Neural cell (in vitro differentiated cells): ENCODE data around the gene CHCHD3. TPM values are rescaled to one million over a fixed set of nuclear protein-coding genes. Genes with fewer than 3 reads are reported as not detected.

Source experiments
- H2AFZ ChIP-seq: fragments of 200-600, 300-800 bp; sonication (generic), shearing (Covaris generic); 2 replicates; pipeline ENCODE4 v1.6.0; 2014; ENCODE audit warnings: low read depth, mild to moderate bottlenecking, antibody characterized with exemption, low read length, moderate library complexity
- H3F3A ChIP-seq: fragments of 200-600 bp; shearing (Covaris generic); 2 replicates; pipeline ENCODE4 v1.6.1; 2016; ENCODE audit warnings: mild to moderate bottlenecking, moderate library complexity, mixed read lengths, antibody characterized with exemption, low read length; ENCODE audit not compliant: insufficient read depth, poor library complexity, severe bottlenecking
- H3K27ac ChIP-seq: fragments of 200-600, 300-800 bp; sonication (generic), shearing (Covaris generic); 2 replicates; pipeline ENCODE4 v1.5.1; 2014; ENCODE audit warnings: mild to moderate bottlenecking, low read length, moderate library complexity
- H3K27me3 ChIP-seq: fragments of 300-800, 200-600 bp; sonication (generic), shearing (Covaris generic); 2 replicates; pipeline ENCODE4 v1.6.0; 2014; ENCODE audit warnings: mild to moderate bottlenecking, low read depth, low read length, moderate library complexity; ENCODE audit not compliant: insufficient read depth
- H3K36me3 ChIP-seq: fragments of 300-800, 200-600 bp; sonication (generic), shearing (Covaris generic); 2 replicates; pipeline ENCODE4 v1.5.1; 2014; ENCODE audit warnings: mild to moderate bottlenecking, antibody characterized with exemption, low read length, moderate library complexity; ENCODE audit not compliant: insufficient read depth
- H3K4me2 ChIP-seq: fragments of 300-800, 200-600 bp; sonication (generic), shearing (Covaris generic); 2 replicates; pipeline ENCODE4 v1.6.0; 2014; ENCODE audit warnings: mild to moderate bottlenecking, low read length
- H3K4me3 ChIP-seq: fragments of 300-800, 200-600 bp; sonication (generic), shearing (Covaris generic); 2 replicates; pipeline ENCODE4 v1.5.1; 2014; ENCODE audit warnings: mild to moderate bottlenecking, low read length, moderate library complexity
- H3K79me2 ChIP-seq: fragments of 200-600 bp; shearing (Covaris generic); replicated peaks from 2 replicates; pipeline ENCODE4 v1.6.0; 2014; ENCODE audit warnings: mild to moderate bottlenecking, low read length, moderate library complexity; ENCODE audit not compliant: insufficient read depth
- H3K9ac ChIP-seq: fragments of 300-800, 200-600 bp; sonication (generic), shearing (Covaris generic); 2 replicates; pipeline ENCODE4 v1.6.1; 2016; ENCODE audit warnings: mild to moderate bottlenecking, low read length, mixed read lengths
- H3K9me2 ChIP-seq: fragments of 200-600 bp; shearing (Covaris generic); 2 replicates; pipeline ENCODE4 v1.6.1; 2016; ENCODE audit warnings: mild to moderate bottlenecking, low read length, mixed read lengths; ENCODE audit not compliant: insufficient read depth
- H3K9me3 ChIP-seq: fragments of 200-600, 300-800 bp; sonication (generic), shearing (Covaris generic); 2 replicates; pipeline ENCODE4 v1.6.1; 2016; ENCODE audit warnings: mild to moderate bottlenecking, mixed run types, low read length, moderate library complexity, mixed read lengths
- H4K20me1 ChIP-seq: fragments of 200-600 bp; shearing (Covaris generic); 2 replicates; pipeline ENCODE4 v1.6.1; 2016; ENCODE audit warnings: mild to moderate bottlenecking, mixed run types; ENCODE audit not compliant: insufficient read depth
- EP300 ChIP-seq: fragments of 450-650 bp; conservative IDR thresholded peaks from 2 replicates; pipeline ENCODE4 v1.6.1; 2014; ENCODE audit warnings: antibody characterized with exemption, mild to moderate bottlenecking, moderate library complexity; ENCODE audit not compliant: poor library complexity, severe bottlenecking
- EZH2 ChIP-seq: fragments of 200-600, 300-800 bp; shearing (Covaris generic), sonication (generic); IDR thresholded peaks from 2 replicates; pipeline ENCODE4 v1.6.1; 2014; ENCODE audit warnings: antibody characterized with exemption, low read length, borderline replicate concordance, mild to moderate bottlenecking; ENCODE audit not compliant: insufficient read depth, poor library complexity, severe bottlenecking
- MXI1 ChIP-seq: fragments of 450-650 bp; conservative IDR thresholded peaks from 2 replicates; pipeline ENCODE4 v1.6.1; 2014; ENCODE audit warnings: antibody characterized with exemption, mild to moderate bottlenecking; ENCODE audit not compliant: poor library complexity, severe bottlenecking
- POLR2AphosphoS5 ChIP-seq: IDR thresholded peaks from 2 replicates; pipeline ENCODE4 v1.6.1; 2012
- RAD21 ChIP-seq: fragments of 450-650 bp; conservative IDR thresholded peaks from 2 replicates; pipeline ENCODE4 v1.6.1; 2014; ENCODE audit warnings: antibody characterized with exemption, mild to moderate bottlenecking, moderate library complexity
- SMC3 ChIP-seq: fragments of 450-650 bp; conservative IDR thresholded peaks from 2 replicates; pipeline ENCODE4 v1.6.1; 2014; ENCODE audit warnings: antibody characterized with exemption, mild to moderate bottlenecking, moderate library complexity; ENCODE audit not compliant: poor library complexity
- TAF1 ChIP-seq: IDR thresholded peaks from 2 replicates; pipeline ENCODE4 v1.6.1; 2012; ENCODE audit warnings: low read depth
- polyA plus RNA-seq: library from polyadenylated mRNA; depleted of rRNA; stranded (reverse); fragments of >200 nt; gene quantifications from 2 replicates; pipeline ENCODE4 v1.2.3, GENCODE V29; 2014
- TF ChIP-seq, protein P1 (sequence below): IDR thresholded peaks from 2 replicates; pipeline ENCODE4 v1.6.1; 2012; ENCODE audit warnings: borderline replicate concordance
- TF ChIP-seq, protein P2 (sequence below): fragments of 450-650 bp; IDR thresholded peaks from 2 replicates; pipeline ENCODE4 v1.5.1; 2014; ENCODE audit warnings: antibody characterized with exemption, mild to moderate bottlenecking, moderate library complexity; ENCODE audit not compliant: poor library complexity, severe bottlenecking

CHCHD3 gene
- polyA plus RNA-seq, 1 donor from 2014 or later, result 89.9 TPM

DNA sequence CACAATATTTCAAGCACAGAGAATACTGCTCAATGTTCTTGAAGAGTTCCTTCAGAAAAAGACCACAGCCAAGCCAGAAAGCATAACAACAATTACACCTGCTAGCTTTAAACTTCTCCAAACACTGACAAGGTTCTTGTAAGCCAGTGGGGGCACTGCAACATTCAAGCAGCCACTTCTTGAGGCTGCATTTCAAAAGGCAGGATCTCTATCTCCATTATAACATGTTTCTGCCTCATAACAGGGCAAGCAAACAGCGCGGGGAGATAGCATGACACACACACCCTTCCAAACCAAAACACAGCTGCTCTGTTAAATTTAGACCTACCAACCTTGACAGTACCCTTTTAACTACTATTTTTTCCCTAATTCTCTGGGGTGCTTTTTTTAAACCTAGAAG is 30.8 kb downstream of the CHCHD3 start:
- no peaks in the 10 kb centered on the region for H3K9me2 ChIP-seq
- H3K4me3 ChIP-seq, result no peak overlapping the region
- H3K27ac ChIP-seq, result no peak overlapping the region
- peak overlapping the region; percentile 4 for H2AFZ ChIP-seq
- no peak overlapping the region for H3K4me2 ChIP-seq
- no peaks in the 10 kb centered on the region for H3K9me3 ChIP-seq
- no peaks in the 10 kb centered on the region for H4K20me1 ChIP-seq
- no peaks in the 10 kb centered on the region for H3K27me3 ChIP-seq
- peaks cover 4% of the 10 kb centered on the region for H3F3A ChIP-seq
- H3K36me3 ChIP-seq, result no peaks in the 10 kb centered on the region
- H3K9ac ChIP-seq, result no peak overlapping the region
- peaks cover 32% of the 10 kb centered on the region for H3K79me2 ChIP-seq
- TF ChIP-seq, protein P1, sequence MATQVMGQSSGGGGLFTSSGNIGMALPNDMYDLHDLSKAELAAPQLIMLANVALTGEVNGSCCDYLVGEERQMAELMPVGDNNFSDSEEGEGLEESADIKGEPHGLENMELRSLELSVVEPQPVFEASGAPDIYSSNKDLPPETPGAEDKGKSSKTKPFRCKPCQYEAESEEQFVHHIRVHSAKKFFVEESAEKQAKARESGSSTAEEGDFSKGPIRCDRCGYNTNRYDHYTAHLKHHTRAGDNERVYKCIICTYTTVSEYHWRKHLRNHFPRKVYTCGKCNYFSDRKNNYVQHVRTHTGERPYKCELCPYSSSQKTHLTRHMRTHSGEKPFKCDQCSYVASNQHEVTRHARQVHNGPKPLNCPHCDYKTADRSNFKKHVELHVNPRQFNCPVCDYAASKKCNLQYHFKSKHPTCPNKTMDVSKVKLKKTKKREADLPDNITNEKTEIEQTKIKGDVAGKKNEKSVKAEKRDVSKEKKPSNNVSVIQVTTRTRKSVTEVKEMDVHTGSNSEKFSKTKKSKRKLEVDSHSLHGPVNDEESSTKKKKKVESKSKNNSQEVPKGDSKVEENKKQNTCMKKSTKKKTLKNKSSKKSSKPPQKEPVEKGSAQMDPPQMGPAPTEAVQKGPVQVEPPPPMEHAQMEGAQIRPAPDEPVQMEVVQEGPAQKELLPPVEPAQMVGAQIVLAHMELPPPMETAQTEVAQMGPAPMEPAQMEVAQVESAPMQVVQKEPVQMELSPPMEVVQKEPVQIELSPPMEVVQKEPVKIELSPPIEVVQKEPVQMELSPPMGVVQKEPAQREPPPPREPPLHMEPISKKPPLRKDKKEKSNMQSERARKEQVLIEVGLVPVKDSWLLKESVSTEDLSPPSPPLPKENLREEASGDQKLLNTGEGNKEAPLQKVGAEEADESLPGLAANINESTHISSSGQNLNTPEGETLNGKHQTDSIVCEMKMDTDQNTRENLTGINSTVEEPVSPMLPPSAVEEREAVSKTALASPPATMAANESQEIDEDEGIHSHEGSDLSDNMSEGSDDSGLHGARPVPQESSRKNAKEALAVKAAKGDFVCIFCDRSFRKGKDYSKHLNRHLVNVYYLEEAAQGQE, result no peak
- TF ChIP-seq, protein P2, sequence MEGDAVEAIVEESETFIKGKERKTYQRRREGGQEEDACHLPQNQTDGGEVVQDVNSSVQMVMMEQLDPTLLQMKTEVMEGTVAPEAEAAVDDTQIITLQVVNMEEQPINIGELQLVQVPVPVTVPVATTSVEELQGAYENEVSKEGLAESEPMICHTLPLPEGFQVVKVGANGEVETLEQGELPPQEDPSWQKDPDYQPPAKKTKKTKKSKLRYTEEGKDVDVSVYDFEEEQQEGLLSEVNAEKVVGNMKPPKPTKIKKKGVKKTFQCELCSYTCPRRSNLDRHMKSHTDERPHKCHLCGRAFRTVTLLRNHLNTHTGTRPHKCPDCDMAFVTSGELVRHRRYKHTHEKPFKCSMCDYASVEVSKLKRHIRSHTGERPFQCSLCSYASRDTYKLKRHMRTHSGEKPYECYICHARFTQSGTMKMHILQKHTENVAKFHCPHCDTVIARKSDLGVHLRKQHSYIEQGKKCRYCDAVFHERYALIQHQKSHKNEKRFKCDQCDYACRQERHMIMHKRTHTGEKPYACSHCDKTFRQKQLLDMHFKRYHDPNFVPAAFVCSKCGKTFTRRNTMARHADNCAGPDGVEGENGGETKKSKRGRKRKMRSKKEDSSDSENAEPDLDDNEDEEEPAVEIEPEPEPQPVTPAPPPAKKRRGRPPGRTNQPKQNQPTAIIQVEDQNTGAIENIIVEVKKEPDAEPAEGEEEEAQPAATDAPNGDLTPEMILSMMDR, result peak; percentile 75
- peak; percentile 55 for TF ChIP-seq POLR2AphosphoS5
- TF ChIP-seq SMC3, result peak; percentile 68
- peak; percentile 69 for TF ChIP-seq RAD21

DNA sequence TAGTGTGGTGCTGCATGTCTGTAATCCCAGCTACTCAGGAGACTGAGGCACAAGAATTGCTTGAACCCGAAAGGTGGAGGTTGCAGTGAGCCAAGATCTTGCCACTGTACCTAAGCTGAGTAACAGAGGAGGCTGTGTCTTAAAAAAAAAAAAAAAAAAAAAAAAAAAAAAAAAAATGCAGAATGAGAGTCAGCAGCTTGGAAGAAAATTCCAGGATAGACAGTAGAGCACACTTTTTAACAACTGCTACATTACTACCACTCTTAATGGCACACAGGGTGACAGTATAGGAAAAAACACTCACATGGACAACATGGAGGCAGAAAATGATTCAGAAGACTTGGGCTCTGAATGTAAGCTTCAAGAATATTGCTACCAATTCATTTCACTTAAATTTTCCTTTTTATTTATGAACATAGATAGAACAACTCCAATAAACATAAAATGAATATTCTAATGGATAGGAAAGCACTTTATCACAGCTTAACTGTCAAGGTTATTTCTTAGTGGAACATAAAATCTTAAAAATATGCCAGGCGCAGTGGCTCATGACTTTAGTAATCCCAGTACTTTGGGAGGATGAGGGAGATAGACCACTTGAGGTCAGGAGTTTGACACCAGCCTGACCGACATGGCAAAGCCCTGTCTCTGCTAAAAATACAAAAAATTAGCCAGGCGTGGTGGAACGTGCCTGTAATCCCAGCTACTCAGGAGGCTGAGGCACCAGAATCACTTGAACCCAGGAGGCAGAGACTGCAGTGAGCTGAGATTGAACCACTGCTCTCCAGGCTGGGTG is 31.5 kb downstream of the CHCHD3 start:
- Histone ChIP-seq H3K4me3 (no peak overlapping the region), H3K27ac (no peak overlapping the region), H3K4me2 (no peak overlapping the region), H3K36me3 (no peaks in the 10 kb centered on the region), H3F3A (peaks cover 4% of the 10 kb centered on the region), H4K20me1 (no peaks in the 10 kb centered on the region), H3K9me2 (no peaks in the 10 kb centered on the region), H3K9ac (no peak overlapping the region), H3K9me3 (no peaks in the 10 kb centered on the region), H2AFZ (no peak overlapping the region), H3K27me3 (no peaks in the 10 kb centered on the region), H3K79me2 (peaks cover 32% of the 10 kb centered on the region)
- TF ChIP-seq, protein P2, result no peak
- TF ChIP-seq RAD21 (no peak), POLR2AphosphoS5 (no peak), EZH2 (no peak), MXI1 (no peak), EP300 (no peak), SMC3 (no peak), TAF1 (no peak)
- TF ChIP-seq, protein P1, result no peak
